GM12891 (cell line): ENCODE measurements around the gene AKAP10.

Experiments used
- PAX5 ChIP-seq: IDR thresholded peaks from 2 replicates; pipeline ENCODE4 v1.6.1; 2011; ENCODE audit warnings: low read length, moderate library complexity, mild to moderate bottlenecking; ENCODE audit not compliant: insufficient read depth, severe bottlenecking
- POLR2A ChIP-seq: IDR thresholded peaks from 2 replicates; pipeline ENCODE4 v1.6.1; 2011; ENCODE audit warnings: low read depth, low read length, control low read depth
- POLR2AphosphoS5 ChIP-seq: IDR thresholded peaks from 2 replicates; pipeline ENCODE4 v1.6.1; 2011; ENCODE audit warnings: low read depth, low read length, control low read depth
- POU2F2 ChIP-seq: IDR thresholded peaks from 2 replicates; pipeline ENCODE4 v1.6.1; 2011; ENCODE audit warnings: low read depth, mild to moderate bottlenecking, control low read depth, low read length, moderate library complexity
- TAF1 ChIP-seq: IDR thresholded peaks from 2 replicates; pipeline ENCODE4 v1.6.1; 2011; ENCODE audit warnings: low read depth, low read length, control low read depth

DNA sequence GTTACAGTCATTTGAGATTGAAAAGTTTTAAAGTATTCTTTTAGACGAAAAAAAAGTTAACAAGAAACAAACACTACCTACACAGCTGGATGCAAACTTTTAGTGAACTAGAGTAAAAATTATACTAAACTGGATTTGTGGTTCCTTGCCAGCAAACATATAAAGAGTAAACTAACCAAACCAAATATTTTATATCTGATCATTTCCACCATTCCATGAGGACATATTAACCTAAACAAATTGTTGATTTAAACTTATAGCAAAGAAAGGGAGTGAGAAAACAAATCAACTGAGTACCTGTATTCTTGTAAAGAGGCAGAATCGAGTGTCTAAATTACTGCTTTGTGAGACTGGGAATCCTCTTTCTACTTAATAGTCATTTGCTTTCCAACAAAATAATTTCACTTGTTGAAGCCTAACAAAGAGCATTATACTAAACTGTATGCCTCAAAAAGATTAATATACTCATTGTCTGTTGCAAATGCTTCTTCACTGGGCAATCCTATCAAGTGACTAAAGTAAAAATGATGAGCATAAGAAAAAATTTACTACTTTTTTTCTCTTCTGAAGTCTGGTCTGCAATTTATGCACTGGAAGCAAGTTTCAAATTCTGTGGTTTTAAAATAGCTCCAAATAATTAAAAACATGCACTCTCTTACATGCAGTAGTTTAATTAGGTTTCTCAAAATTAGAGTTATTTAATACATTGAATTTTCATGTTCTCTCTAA, 37.5 kb downstream of the AKAP10 start:
- no peak for TF ChIP-seq POLR2A
- no peak for TF ChIP-seq TAF1
- no peak for TF ChIP-seq POLR2AphosphoS5
- TF ChIP-seq PAX5 = no peak
- TF ChIP-seq POU2F2 = no peak
